G401 (cell line): ENCODE data around the gene TUBA8. TPM values are rescaled to one million over a fixed set of nuclear protein-coding genes. Genes with fewer than 3 reads are reported as not detected.
"Not testable (repeated sequence)": the region's sequence is repeated elsewhere in the genome, so short reads cannot be mapped to it uniquely, and the experiment has no call there.

Experiments
- DNase-seq: peaks from one replicate; pipeline ENCODE4 v3.0.0-alpha.2; 2015; ENCODE audit warnings: low spot score
- in situ Hi-C: cut with HindIII; loops from 2 replicates; pipeline ENCODE4 v1.10.0; 2016; ENCODE audit warnings: low sequenced_read_pairs, mixed read lengths
- total RNA-seq: library from RNA; depleted of rRNA; stranded (reverse); fragments of >200 nt; shearing (Covaris generic); gene quantifications from 2 replicates; pipeline ENCODE4 v1.2.3, GENCODE V29; 2014; rRNA removed

Gene TUBA8
- 0.49 TPM in 1 of 2 replicates, not detected in the other for total RNA-seq

GRCh38 chr22:18110194-18110953, at the start of gene TUBA8:
Gene TUBA8, plus strand, starts transcription at chr22:18110809. Its CDS starts 57 bp downstream, at chr22:18110866.
- DNase-seq = peak; percentile 83
- in situ Hi-C loops = no loop called here

- DNase-seq = no peak
- in situ Hi-C loops = no loop called here
Observed at GRCh38 chr22:18062421-18062820, 48.2 kb upstream of the TUBA8 start.

- no peak for DNase-seq
- in situ Hi-C loops = no loop called here
Observed at GRCh38 chr22:18063306-18063705, 47.3 kb upstream of the TUBA8 start.

- in situ Hi-C loops, DNase-seq: not testable (repeated sequence)
Observed at GRCh38 chr22:18063715-18064114, 46.9 kb upstream of the TUBA8 start.

- in situ Hi-C loops = no loop called here
Observed at GRCh38 chr22:18064636-18065035, 46.0 kb upstream of the TUBA8 start.

GRCh38 chr22:18065256-18065655, 45.4 kb upstream of the TUBA8 start:
- DNase-seq = no peak
- in situ Hi-C loops = no loop called here

More at GRCh38 chr22:18064636-18065035, 46.0 kb upstream of the TUBA8 start:
- no peak for DNase-seq

- in situ Hi-C loops = no loop called here
Observed at GRCh38 chr22:18066181-18066859, 44.3 kb upstream of the TUBA8 start.

GRCh38 chr22:18067121-18067520, 43.5 kb upstream of the TUBA8 start:
- DNase-seq = no peak
- in situ Hi-C loops = no loop called here

More at GRCh38 chr22:18066181-18066859, 44.3 kb upstream of the TUBA8 start:
- no peak for DNase-seq

GRCh38 chr22:18067548-18068341, 42.9 kb upstream of the TUBA8 start:
- no peak for DNase-seq
- in situ Hi-C loops = no loop called here

GRCh38 chr22:18068381-18068988, 42.1 kb upstream of the TUBA8 start:
- in situ Hi-C loops = no loop called here

GRCh38 chr22:18069041-18069440, 41.6 kb upstream of the TUBA8 start:
- no peak for DNase-seq
- in situ Hi-C loops = no loop called here

More at GRCh38 chr22:18068381-18068988, 42.1 kb upstream of the TUBA8 start:
- no peak for DNase-seq

- no peak for DNase-seq
- in situ Hi-C loops = no loop called here
Observed at GRCh38 chr22:18070041-18070440, 40.6 kb upstream of the TUBA8 start.

GRCh38 chr22:18070556-18071306, 39.9 kb upstream of the TUBA8 start:
- DNase-seq = no peak
- in situ Hi-C loops = no loop called here

- DNase-seq, in situ Hi-C loops: not testable (repeated sequence)
Observed at GRCh38 chr22:18071307-18071967, 39.2 kb upstream of the TUBA8 start.

- in situ Hi-C loops = no loop called here
- no peak for DNase-seq
Observed at GRCh38 chr22:18071968-18072310, 38.7 kb upstream of the TUBA8 start.

GRCh38 chr22:18073467-18073866, 37.1 kb upstream of the TUBA8 start:
- in situ Hi-C loops = no loop called here
- DNase-seq = no peak

- DNase-seq, in situ Hi-C loops: not testable (repeated sequence)
Observed at GRCh38 chr22:18073927-18074326, 36.7 kb upstream of the TUBA8 start.

GRCh38 chr22:18075101-18075719, 35.4 kb upstream of the TUBA8 start:
- in situ Hi-C loops = no loop called here
- peak; percentile 82 for DNase-seq
